Karpas-422 (cell line): ENCODE results near the gene GUCY1A1. TPM values are rescaled to one million over a fixed set of nuclear protein-coding genes. Genes with fewer than 3 reads are reported as not detected.
A peak's percentile ranks its signal among the peaks of the same experiment; 100 is the strongest.
"Not testable (repeated sequence)": the region's sequence is repeated elsewhere in the genome, so short reads cannot be mapped to it uniquely, and the experiment has no call there.

ENCODE experiments used
- DNase-seq: peaks from one replicate; pipeline ENCODE4 v3.0.0-alpha.2; 2015
- H2AFZ ChIP-seq: fragments of 200-600 bp; sonication (generic); 2 replicates; pipeline ENCODE4 v1.6.1; 2014; ENCODE audit warnings: antibody characterized with exemption, low read length, mixed read lengths
- H3K27ac ChIP-seq: fragments of 200-600 bp; sonication (generic); 2 replicates; pipeline ENCODE4 v1.5.1; 2014; ENCODE audit warnings: mild to moderate bottlenecking, low read length, moderate library complexity
- H3K27me3 ChIP-seq: fragments of 200-600 bp; sonication (generic); 2 replicates; pipeline ENCODE4 v1.6.1; 2014; ENCODE audit warnings: low read length, mixed read lengths
- H3K36me3 ChIP-seq: fragments of 200-600 bp; sonication (generic); 2 replicates; pipeline ENCODE4 v1.6.1; 2014; ENCODE audit warnings: low read length, mixed read lengths; ENCODE audit not compliant: insufficient read depth
- H3K4me1 ChIP-seq: fragments of 200-600 bp; sonication (generic); 2 replicates; pipeline ENCODE4 v1.6.1; 2014; ENCODE audit warnings: mild to moderate bottlenecking, low read length, mixed read lengths
- H3K4me2 ChIP-seq: fragments of 200-600 bp; sonication (generic); 2 replicates; pipeline ENCODE4 v1.6.1; 2014; ENCODE audit warnings: low read length, low read depth, mild to moderate bottlenecking; ENCODE audit not compliant: poor library complexity, severe bottlenecking
- H3K4me3 ChIP-seq: fragments of 200-600 bp; sonication (generic); 2 replicates; pipeline ENCODE4 v1.5.1; 2014; ENCODE audit warnings: mild to moderate bottlenecking, antibody characterized with exemption, low read length, mixed read lengths
- H3K79me2 ChIP-seq: fragments of 200-600 bp; sonication (generic); 2 replicates; pipeline ENCODE4 v1.6.1; 2014; ENCODE audit warnings: mild to moderate bottlenecking, low read length, mixed read lengths
- H3K9ac ChIP-seq: fragments of 200-600 bp; sonication (generic); 2 replicates; pipeline ENCODE4 v1.6.0; 2014; ENCODE audit warnings: low read length
- H3K9me2 ChIP-seq: fragments of 200-600 bp; sonication (generic), shearing (Covaris generic); replicated peaks from 2 replicates; pipeline ENCODE4 v1.6.0; 2014; ENCODE audit warnings: mild to moderate bottlenecking, low read length, moderate library complexity; ENCODE audit not compliant: insufficient read depth
- H3K9me3 ChIP-seq: fragments of 300-700, 200-600 bp; sonication (generic); 2 replicates; pipeline ENCODE4 v1.6.1; 2014; ENCODE audit warnings: low read length, mixed read lengths
- H4K20me1 ChIP-seq: fragments of 200-600 bp; sonication (generic); 2 replicates; pipeline ENCODE4 v1.6.1; 2014; ENCODE audit warnings: mild to moderate bottlenecking, antibody characterized with exemption, low read length, low read depth; ENCODE audit not compliant: insufficient read depth
- total RNA-seq: library from RNA; depleted of rRNA; stranded (reverse); fragments of >200 nt; shearing (Covaris generic); gene quantifications from 2 replicates; pipeline ENCODE4 v1.2.3, GENCODE V29; 2014; ENCODE audit warnings: low replicate concordance

Gene GUCY1A1
- total RNA-seq, 1 experiment from 2014 or later = 6.1 TPM

DNA sequence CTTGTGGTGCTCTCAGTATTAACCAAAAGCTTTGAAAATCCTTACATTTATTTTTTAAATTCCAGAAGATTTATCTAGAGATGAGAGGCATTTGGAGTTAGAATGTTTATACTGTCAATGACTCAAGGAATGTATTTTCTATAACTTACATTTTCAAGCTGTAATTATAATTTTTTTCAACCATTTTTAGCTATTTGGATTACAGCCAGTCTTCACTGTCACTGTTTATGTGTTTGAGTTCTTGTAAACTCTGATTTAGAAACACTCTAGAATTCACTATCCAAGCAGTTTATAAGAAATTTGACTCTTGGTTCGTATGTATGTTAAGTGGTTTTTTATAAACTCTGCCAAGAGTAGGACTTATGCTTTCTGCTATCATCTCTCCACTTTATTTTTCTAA, 36.7 kb upstream of the GUCY1A1 start:
- no peaks in the 10 kb centered on the region for H3K9me3 ChIP-seq
- peaks cover 38% of the 10 kb centered on the region for H3K4me1 ChIP-seq
- H3K27me3 ChIP-seq = no peaks in the 10 kb centered on the region
- no peak overlapping the region for H3K4me3 ChIP-seq
- H3K36me3 ChIP-seq = no peaks in the 10 kb centered on the region
- H3K9ac ChIP-seq = no peak overlapping the region
- no peaks in the 10 kb centered on the region for H3K79me2 ChIP-seq
- no peak overlapping the region for H3K4me2 ChIP-seq
- no peak for DNase-seq
- no peaks in the 10 kb centered on the region for H4K20me1 ChIP-seq
- no peak overlapping the region for H3K27ac ChIP-seq
- H2AFZ ChIP-seq = peak overlapping the region; percentile 59
- H3K9me2 ChIP-seq = no peaks in the 10 kb centered on the region

- Histone ChIP-seq H3K4me3 (no peak overlapping the region), H3K4me1 (peaks cover 39% of the 10 kb centered on the region), H3K27me3 (no peaks in the 10 kb centered on the region), H3K79me2 (no peaks in the 10 kb centered on the region), H3K4me2 (no peak overlapping the region), H3K27ac (no peak overlapping the region), H3K9ac (no peak overlapping the region), H4K20me1 (no peaks in the 10 kb centered on the region), H3K9me3 (no peaks in the 10 kb centered on the region), H3K9me2 (no peaks in the 10 kb centered on the region), H2AFZ (peak overlapping the region; percentile 6; the same call in 1 of the 2 replicates), H3K36me3 (no peaks in the 10 kb centered on the region)
- no peak for DNase-seq
Measured at GRCh38 chr4:155632310-155632840, 34.3 kb upstream of the GUCY1A1 start.

GRCh38 chr4:155638195-155638965, 28.3 kb upstream of the GUCY1A1 start:
- no peak for DNase-seq
- no peaks in the 10 kb centered on the region for H3K9me3 ChIP-seq
- no peaks in the 10 kb centered on the region for H3K79me2 ChIP-seq
- no peaks in the 10 kb centered on the region for H3K36me3 ChIP-seq
- H3K4me3 ChIP-seq = no peak overlapping the region
- H3K9ac ChIP-seq = no peak overlapping the region; the same call in 1 of the 2 replicates
- peaks cover 52% of the 10 kb centered on the region for H3K4me1 ChIP-seq
- H4K20me1 ChIP-seq = no peaks in the 10 kb centered on the region
- no peaks in the 10 kb centered on the region for H3K27me3 ChIP-seq
- peak overlapping the region; percentile 0 for H3K4me2 ChIP-seq
- H3K27ac ChIP-seq = peak overlapping the region; percentile 19
- no peaks in the 10 kb centered on the region for H3K9me2 ChIP-seq
- H2AFZ ChIP-seq = peak overlapping the region; percentile 54; the same call in 1 of the 2 replicates

GRCh38 chr4:155639704-155640523, 26.7 kb upstream of the GUCY1A1 start:
- Histone ChIP-seq H3K27me3 (no peaks in the 10 kb centered on the region), H3K4me3 (no peak overlapping the region), H3K36me3 (no peaks in the 10 kb centered on the region), H4K20me1 (no peaks in the 10 kb centered on the region), H3K79me2 (no peaks in the 10 kb centered on the region), H3K9me3 (no peaks in the 10 kb centered on the region), H2AFZ (peak overlapping the region; percentile 78), H3K4me2 (peak overlapping the region; percentile 34), H3K4me1 (peaks cover 62% of the 10 kb centered on the region), H3K9me2 (no peaks in the 10 kb centered on the region), H3K27ac (peak overlapping the region; percentile 64), H3K9ac (peak overlapping the region; percentile 40)
- peak; percentile 77 for DNase-seq

- Histone ChIP-seq H3K4me3 (no peak overlapping the region), H3K9me3 (no peaks in the 10 kb centered on the region), H3K4me1 (peaks cover 59% of the 10 kb centered on the region), H3K9ac (no peak overlapping the region), H3K4me2 (no peak overlapping the region), H2AFZ (peak overlapping the region; percentile 78; the same call in 1 of the 2 replicates), H3K79me2 (no peaks in the 10 kb centered on the region), H3K27me3 (no peaks in the 10 kb centered on the region), H4K20me1 (no peaks in the 10 kb centered on the region), H3K27ac (no peak overlapping the region), H3K36me3 (no peaks in the 10 kb centered on the region; the same call in 1 of the 2 replicates), H3K9me2 (no peaks in the 10 kb centered on the region)
- DNase-seq = no peak
Measured at GRCh38 chr4:155640751-155641150, 25.9 kb upstream of the GUCY1A1 start.

DNA sequence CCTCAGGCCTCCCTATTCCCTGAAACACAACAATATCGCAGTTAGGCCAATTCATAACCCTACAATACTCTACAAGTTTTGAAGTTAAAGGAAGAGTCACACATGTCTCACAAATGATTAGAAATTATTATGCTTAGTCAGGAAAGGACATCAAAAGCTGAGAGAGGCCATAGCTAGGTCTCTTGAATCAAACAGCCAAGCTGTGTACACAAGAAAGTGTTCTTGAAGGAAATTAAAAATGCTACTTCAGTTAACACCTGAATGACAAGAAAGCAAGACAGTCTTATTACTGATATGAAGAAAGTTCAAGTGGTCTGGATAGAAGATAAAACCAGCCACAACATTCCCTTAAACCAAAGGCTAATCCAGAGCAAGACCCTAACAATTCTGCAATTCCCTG, 23.6 kb upstream of the GUCY1A1 start:
- Histone ChIP-seq H3K27ac (peak overlapping the region; percentile 1; the same call in 1 of the 2 replicates), H2AFZ (peak overlapping the region; percentile 26), H3K9ac (no peak overlapping the region), H3K27me3 (no peaks in the 10 kb centered on the region), H3K4me3 (no peak overlapping the region), H3K4me1 (peaks cover 58% of the 10 kb centered on the region), H3K79me2 (no peaks in the 10 kb centered on the region), H3K9me3 (no peaks in the 10 kb centered on the region), H3K9me2 (no peaks in the 10 kb centered on the region), H3K4me2 (no peak overlapping the region), H4K20me1 (no peaks in the 10 kb centered on the region), H3K36me3 (no peaks in the 10 kb centered on the region; the same call in 1 of the 2 replicates)
- no peak for DNase-seq

DNA sequence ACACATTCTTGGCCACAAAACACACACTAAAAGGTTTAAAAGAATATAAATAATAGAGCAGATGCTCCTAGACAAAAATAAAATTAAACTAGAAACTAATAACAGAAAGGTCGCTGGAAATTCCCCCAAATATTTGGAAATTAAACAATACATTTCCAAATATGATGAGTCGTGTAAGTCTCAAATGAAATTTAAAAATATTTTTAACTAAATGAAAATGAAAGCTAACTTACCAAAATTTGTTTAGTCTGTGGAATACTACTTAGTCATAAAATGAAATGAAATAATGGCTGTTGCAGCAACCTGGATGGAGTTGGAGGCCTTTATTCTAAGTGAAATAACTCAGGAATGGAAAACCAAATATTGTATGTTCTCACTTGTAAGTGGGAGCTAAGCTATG, 20.6 kb upstream of the GUCY1A1 start:
- no peaks in the 10 kb centered on the region for H3K79me2 ChIP-seq
- no peak overlapping the region for H3K27ac ChIP-seq
- peak overlapping the region; percentile 4 for H3K4me2 ChIP-seq
- H3K4me1 ChIP-seq = peaks cover 42% of the 10 kb centered on the region
- no peaks in the 10 kb centered on the region for H3K9me2 ChIP-seq
- H3K4me3 ChIP-seq = no peak overlapping the region
- H3K9ac ChIP-seq = no peak overlapping the region
- H3K27me3 ChIP-seq = no peaks in the 10 kb centered on the region
- H3K36me3 ChIP-seq = no peaks in the 10 kb centered on the region; the same call in 1 of the 2 replicates
- no peak for DNase-seq
- H4K20me1 ChIP-seq = no peaks in the 10 kb centered on the region
- H3K9me3 ChIP-seq = peaks cover 1% of the 10 kb centered on the region; the same call in 1 of the 2 replicates
- peak overlapping the region; percentile 58 for H2AFZ ChIP-seq

DNA sequence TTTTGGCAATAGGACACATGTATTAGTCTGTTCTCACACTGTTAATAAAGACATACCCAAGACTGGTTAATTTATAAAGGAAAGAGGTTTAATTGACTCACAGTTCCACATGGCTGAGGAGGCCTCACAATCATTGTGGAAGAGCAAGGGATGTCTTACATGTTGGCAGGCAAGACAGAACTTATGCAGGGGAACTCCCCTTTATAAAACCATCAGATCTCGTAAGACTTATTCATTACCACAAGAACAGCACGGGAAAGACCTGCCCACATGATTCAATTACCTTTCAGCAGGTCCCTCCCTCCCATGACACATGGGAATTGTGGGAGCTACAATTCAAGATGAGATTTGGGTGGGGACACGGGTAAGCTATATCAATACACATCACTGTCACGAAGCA, 15.9 kb upstream of the GUCY1A1 start:
- not testable (repeated sequence) for H3K9ac ChIP-seq, H3K27ac ChIP-seq, H2AFZ ChIP-seq, H3K9me2 ChIP-seq, H3K4me2 ChIP-seq, H3K9me3 ChIP-seq, H3K4me3 ChIP-seq, H3K79me2 ChIP-seq, DNase-seq, H4K20me1 ChIP-seq, H3K36me3 ChIP-seq, H3K27me3 ChIP-seq
- H3K4me1 ChIP-seq = peaks cover 44% of the 10 kb centered on the region
